ENCODE data around the gene PTDSS2. TPM values are rescaled to one million over a fixed set of nuclear protein-coding genes. Genes with fewer than 3 reads are reported as not detected.

PTDSS2 gene
- total and polyA plus RNA-seq, 2 experiments from 2014 or later, result 22.7 to 145 TPM

DNA sequence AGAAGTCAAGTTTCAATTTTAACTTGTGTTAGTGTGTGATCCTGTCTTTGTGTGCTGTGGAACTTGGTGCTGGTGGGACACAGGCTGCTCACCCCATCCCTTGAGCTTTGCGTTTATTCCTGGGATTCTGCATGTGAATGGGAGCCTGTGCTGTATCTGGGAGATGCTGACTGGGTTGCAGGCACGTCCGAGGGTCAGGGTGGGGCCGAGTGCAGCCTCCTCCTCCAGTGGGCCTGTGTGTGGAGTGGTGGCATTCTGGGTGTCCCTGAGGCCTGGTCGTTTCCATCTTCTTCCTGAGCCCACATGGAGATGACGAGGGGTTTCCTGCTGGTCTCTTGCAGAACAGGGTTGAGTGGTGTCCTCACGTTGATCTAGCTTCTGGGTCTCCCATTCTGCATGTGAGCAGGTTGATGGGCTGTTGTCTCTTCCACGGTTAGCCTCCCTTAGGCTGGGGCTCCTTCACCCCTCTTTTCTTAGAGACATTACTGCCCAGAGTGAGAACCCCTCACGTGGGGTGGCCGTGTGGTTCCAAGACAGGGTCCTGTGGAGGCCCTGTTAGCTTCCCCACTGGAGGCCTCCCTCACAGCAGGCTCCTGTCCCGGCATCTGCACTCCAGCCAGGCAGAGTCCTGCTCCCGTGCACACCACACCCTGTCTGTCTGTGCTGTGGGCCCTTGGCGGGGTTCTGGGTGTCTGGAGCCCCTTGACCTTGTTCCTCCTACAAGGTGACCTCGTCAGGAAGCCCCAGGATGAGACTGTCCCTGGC is 4.9 kb downstream of the PTDSS2 start:
- Histone ChIP-seq H3K27ac (ENCODE audit: low read depth) (peak overlapping the region; percentile 32; the same call in 1 of the 2 replicates), H3K4me3 (no peak overlapping the region), H3K79me2 (replicated peaks; ENCODE audit: insufficient read depth) (peaks cover 84% of the 10 kb centered on the region), H4K20me1 (replicated peaks; ENCODE audit: insufficient read depth) (peaks cover 33% of the 10 kb centered on the region), H3K4me1 (ENCODE audit: insufficient read depth) (peaks cover 23% of the 10 kb centered on the region), H2AFZ (no peak overlapping the region), H3K4me2 (no peak overlapping the region), H3F3A (replicated peaks; ENCODE audit: low read depth) (peaks cover 11% of the 10 kb centered on the region), H3K27me3 (ENCODE audit: insufficient read depth) (no peaks in the 10 kb centered on the region), H3K36me3 (ENCODE audit: insufficient read depth) (no peaks in the 10 kb centered on the region; the same call in 1 of the 2 replicates), H3K9me2 (ENCODE audit: insufficient read depth) (no peaks in the 10 kb centered on the region)
- no peak overlapping the region for H3K4me3 Mint-ChIP-seq
- peaks cover 37% of the 10 kb centered on the region for H3K36me3 Mint-ChIP-seq (ENCODE audit: low read depth)
- peaks cover 8% of the 10 kb centered on the region for H3K27me3 Mint-ChIP-seq (ENCODE audit: insufficient read depth, low read depth, poor library complexity)
- DNase-seq (ENCODE audit: low spot score) (no peak), ATAC-seq (no peak)
- H3K9me3 Mint-ChIP-seq, result no peaks in the 10 kb centered on the region; the same call in 2 of the 3 replicates
- TF ChIP-seq EZH2 (IDR thresholded peaks at IDR 0.05; ENCODE audit: low read depth, unreplicated experiment) (no peak), ZNF114 (CRISPR knock-in tag; IDR thresholded peaks at IDR 0.05) (no peak), NANOG (IDR thresholded peaks at IDR 0.05; ENCODE audit: borderline replicate concordance) (no peak), EZH2phosphoT487 (IDR thresholded peaks at IDR 0.05; ENCODE audit: unreplicated experiment) (no peak), STAT1 (IDR thresholded peaks at IDR 0.05; ENCODE audit: unreplicated experiment) (no peak), POLR2AphosphoS5 (IDR thresholded peaks at IDR 0.05; ENCODE audit: low read depth) (no peak)
- TF ChIP-seq, protein P1, sequence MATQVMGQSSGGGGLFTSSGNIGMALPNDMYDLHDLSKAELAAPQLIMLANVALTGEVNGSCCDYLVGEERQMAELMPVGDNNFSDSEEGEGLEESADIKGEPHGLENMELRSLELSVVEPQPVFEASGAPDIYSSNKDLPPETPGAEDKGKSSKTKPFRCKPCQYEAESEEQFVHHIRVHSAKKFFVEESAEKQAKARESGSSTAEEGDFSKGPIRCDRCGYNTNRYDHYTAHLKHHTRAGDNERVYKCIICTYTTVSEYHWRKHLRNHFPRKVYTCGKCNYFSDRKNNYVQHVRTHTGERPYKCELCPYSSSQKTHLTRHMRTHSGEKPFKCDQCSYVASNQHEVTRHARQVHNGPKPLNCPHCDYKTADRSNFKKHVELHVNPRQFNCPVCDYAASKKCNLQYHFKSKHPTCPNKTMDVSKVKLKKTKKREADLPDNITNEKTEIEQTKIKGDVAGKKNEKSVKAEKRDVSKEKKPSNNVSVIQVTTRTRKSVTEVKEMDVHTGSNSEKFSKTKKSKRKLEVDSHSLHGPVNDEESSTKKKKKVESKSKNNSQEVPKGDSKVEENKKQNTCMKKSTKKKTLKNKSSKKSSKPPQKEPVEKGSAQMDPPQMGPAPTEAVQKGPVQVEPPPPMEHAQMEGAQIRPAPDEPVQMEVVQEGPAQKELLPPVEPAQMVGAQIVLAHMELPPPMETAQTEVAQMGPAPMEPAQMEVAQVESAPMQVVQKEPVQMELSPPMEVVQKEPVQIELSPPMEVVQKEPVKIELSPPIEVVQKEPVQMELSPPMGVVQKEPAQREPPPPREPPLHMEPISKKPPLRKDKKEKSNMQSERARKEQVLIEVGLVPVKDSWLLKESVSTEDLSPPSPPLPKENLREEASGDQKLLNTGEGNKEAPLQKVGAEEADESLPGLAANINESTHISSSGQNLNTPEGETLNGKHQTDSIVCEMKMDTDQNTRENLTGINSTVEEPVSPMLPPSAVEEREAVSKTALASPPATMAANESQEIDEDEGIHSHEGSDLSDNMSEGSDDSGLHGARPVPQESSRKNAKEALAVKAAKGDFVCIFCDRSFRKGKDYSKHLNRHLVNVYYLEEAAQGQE (IDR thresholded peaks at IDR 0.05; ENCODE audit: unreplicated experiment), result no peak
- TF ChIP-seq, protein P2, sequence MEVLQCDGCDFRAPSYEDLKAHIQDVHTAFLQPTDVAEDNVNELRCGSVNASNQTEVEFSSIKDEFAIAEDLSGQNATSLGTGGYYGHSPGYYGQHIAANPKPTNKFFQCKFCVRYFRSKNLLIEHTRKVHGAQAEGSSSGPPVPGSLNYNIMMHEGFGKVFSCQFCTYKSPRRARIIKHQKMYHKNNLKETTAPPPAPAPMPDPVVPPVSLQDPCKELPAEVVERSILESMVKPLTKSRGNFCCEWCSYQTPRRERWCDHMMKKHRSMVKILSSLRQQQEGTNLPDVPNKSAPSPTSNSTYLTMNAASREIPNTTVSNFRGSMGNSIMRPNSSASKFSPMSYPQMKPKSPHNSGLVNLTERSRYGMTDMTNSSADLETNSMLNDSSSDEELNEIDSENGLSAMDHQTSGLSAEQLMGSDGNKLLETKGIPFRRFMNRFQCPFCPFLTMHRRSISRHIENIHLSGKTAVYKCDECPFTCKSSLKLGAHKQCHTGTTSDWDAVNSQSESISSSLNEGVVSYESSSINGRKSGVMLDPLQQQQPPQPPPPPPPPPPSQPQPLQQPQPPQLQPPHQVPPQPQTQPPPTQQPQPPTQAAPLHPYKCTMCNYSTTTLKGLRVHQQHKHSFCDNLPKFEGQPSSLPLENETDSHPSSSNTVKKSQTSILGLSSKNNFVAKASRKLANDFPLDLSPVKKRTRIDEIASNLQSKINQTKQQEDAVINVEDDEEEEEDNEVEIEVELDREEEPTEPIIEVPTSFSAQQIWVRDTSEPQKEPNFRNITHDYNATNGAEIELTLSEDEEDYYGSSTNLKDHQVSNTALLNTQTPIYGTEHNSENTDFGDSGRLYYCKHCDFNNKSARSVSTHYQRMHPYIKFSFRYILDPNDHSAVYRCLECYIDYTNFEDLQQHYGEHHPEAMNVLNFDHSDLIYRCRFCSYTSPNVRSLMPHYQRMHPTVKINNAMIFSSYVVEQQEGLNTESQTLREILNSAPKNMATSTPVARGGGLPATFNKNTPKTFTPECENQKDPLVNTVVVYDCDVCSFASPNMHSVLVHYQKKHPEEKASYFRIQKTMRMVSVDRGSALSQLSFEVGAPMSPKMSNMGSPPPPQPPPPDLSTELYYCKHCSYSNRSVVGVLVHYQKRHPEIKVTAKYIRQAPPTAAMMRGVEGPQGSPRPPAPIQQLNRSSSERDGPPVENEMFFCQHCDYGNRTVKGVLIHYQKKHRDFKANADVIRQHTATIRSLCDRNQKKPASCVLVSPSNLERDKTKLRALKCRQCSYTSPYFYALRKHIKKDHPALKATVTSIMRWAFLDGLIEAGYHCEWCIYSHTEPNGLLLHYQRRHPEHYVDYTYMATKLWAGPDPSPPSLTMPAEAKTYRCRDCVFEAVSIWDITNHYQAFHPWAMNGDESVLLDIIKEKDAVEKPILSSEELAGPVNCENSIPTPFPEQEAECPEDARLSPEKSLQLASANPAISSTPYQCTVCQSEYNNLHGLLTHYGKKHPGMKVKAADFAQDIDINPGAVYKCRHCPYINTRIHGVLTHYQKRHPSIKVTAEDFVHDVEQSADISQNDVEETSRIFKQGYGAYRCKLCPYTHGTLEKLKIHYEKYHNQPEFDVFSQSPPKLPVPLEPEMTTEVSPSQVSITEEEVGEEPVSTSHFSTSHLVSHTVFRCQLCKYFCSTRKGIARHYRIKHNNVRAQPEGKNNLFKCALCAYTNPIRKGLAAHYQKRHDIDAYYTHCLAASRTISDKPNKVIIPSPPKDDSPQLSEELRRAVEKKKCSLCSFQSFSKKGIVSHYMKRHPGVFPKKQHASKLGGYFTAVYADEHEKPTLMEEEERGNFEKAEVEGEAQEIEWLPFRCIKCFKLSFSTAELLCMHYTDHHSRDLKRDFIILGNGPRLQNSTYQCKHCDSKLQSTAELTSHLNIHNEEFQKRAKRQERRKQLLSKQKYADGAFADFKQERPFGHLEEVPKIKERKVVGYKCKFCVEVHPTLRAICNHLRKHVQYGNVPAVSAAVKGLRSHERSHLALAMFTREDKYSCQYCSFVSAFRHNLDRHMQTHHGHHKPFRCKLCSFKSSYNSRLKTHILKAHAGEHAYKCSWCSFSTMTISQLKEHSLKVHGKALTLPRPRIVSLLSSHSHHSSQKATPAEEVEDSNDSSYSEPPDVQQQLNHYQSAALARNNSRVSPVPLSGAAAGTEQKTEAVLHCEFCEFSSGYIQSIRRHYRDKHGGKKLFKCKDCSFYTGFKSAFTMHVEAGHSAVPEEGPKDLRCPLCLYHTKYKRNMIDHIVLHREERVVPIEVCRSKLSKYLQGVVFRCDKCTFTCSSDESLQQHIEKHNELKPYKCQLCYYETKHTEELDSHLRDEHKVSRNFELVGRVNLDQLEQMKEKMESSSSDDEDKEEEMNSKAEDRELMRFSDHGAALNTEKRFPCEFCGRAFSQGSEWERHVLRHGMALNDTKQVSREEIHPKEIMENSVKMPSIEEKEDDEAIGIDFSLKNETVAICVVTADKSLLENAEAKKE (CRISPR knock-in tag; IDR thresholded peaks at IDR 0.05), result no peak
- TF ChIP-seq, protein P3, sequence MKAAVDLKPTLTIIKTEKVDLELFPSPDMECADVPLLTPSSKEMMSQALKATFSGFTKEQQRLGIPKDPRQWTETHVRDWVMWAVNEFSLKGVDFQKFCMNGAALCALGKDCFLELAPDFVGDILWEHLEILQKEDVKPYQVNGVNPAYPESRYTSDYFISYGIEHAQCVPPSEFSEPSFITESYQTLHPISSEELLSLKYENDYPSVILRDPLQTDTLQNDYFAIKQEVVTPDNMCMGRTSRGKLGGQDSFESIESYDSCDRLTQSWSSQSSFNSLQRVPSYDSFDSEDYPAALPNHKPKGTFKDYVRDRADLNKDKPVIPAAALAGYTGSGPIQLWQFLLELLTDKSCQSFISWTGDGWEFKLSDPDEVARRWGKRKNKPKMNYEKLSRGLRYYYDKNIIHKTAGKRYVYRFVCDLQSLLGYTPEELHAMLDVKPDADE (IDR thresholded peaks at IDR 0.05), result no peak
- peaks cover 39% of the 10 kb centered on the region for H3K4me1 Mint-ChIP-seq
- peak overlapping the region; percentile 40; the same call in 1 of the 2 replicates for H3K27ac Mint-ChIP-seq

Measured in GM23338 (cell line).